HG03378 (cell line): ENCODE measurements around the gene GRIA3.
"Not testable (repeated sequence)": the region's sequence is repeated elsewhere in the genome, so short reads cannot be mapped to it uniquely, and the experiment has no call there.

Experiments
- ATAC-seq: cut with Tn5 transposase; IDR thresholded peaks from one replicate; pipeline ENCODE4 v1.9.1; 2021; ENCODE audit warnings: mild to moderate bottlenecking, moderate library complexity; ENCODE audit not compliant: unreplicated experiment

Gene GRIA3

DNA sequence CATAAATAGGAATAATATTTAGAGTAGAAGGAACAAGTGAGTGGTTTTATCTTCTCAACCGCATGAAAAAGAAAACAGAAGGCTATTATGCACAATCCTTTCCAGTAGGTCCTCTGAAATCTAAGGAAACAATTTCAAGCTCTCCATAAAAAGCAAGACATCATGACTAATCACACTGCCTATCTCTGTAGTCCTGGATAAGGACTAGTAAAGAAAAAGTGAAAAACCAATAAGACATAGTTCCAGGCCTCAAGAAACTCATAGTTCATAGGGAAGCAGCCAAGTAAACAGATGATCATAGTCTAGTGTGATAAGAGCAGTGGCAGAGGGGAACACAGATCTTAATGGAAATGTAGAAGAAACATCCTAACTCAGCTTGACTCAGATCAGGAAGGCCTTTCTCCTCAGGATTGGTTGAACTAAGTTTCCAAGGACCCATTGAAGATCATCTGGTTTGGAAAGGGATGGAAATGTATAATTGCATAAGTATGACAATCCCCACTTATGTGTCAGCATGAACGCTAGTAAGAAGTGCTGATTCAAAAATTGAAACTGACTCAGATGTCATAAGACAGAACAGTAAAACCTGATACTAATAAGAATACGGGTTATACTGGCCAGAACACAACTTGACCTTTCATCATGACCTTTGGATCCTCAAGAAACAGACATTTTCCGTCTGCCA is 155.3 kb downstream of the GRIA3 start:
- ATAC-seq = peak; percentile 58

DNA sequence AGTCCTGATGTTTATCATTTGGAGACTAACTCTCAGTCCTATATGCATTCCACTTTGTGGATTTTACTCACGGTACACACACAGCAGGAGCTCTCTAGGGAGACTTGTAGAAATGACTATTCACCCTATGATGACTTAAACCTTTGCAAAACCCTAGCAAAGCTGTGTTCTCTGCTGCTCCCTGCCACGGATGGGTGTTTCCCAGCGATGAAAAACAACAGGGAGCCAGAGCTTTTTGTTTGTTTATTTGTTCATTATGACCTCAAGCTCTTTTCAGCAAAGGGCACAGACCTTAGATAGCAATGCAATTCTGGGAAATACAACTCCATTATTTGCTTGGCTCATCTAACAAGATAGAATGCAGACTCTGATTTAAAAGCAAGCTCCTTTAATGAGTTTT is 156.6 kb downstream of the GRIA3 start:
- peak; percentile 55 for ATAC-seq

DNA sequence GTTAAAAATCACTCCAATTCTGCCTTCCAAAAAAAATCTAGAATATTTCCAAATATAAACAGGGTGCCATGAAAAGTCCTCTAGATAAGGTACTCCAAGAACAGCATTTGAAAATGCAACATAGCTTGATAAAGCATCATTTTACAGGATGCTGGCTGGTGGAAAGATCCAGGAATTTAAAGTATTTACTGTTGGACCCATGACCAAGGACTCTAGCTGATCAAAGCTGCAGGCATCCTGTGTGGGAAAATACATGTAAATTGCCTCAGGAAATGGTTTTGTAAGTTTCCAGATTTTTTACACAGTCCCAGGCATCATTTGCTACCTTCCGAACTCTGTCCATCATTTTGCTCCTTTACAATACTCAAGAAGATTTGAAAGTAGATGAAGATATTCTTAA is 164.4 kb downstream of the GRIA3 start:
- no peak for ATAC-seq

DNA sequence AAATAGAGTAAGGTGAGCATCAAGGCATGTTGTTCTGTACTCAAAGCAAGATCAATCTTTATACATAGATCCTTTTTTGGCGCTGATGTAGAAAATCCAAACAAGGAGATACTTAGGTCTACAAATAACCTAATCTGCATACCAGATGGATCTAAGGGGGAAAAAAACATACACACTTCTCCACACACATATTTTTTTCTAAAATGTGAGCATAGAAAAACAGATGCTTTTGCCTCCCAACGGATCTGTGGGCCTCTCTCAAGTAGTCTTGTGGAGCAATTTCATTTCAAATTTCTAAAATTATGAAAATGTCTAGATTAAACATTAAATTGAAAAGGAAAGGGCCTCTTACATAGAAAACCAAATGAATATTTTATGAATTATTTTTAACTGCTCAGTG is 166.1 kb downstream of the GRIA3 start:
- no peak for ATAC-seq

- peak; percentile 95 for ATAC-seq
These were observed 173.9 kb downstream of the GRIA3 start for GRCh38 chrX:123357941-123358340.

- no peak for ATAC-seq
These were observed 174.4 kb downstream of the GRIA3 start for GRCh38 chrX:123358457-123358856.

- no peak for ATAC-seq
These were observed 177.3 kb downstream of the GRIA3 start for GRCh38 chrX:123361371-123361770.

DNA sequence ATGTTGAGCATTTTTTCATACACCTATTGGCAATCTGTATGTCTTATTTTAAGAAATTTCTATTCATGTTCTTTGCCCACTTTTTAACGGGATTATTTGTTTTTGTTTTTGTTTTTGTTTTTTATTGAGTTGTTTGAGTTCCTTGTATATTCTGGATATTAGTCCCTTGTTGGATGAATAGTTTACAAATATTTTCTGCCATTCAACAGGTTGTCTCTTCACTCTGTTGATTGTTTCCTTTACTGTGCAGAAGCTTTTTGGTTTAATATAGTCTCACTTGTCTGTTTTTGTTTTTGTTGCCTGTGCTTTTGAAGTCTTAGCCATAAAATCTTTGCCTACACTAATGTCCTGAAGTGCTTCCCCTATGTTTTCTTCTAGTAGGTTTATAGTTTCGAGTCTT is 202.1 kb downstream of the GRIA3 start:
- not testable (repeated sequence) for ATAC-seq

DNA sequence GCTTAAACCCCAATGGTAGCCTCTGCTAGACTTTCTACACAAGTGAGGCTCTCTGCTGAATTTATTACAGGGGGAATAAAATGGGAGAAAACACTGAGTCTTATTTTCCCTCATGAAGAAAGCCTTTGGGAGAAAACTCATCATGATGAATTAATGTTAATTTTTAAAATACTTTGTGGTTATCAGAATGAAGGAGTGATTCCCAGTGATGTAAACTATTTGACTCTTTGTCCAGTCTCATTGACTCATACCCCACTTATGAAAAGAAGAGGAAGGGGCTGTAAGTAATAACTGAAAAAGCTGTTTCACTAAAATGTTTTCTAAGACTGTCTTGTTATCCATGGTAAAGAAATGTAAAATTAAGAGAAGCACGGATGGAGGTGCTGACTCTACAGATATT is 208.8 kb downstream of the GRIA3 start:
- ATAC-seq = no peak

GRCh38 chrX:123399709-123400108 is 215.6 kb downstream of the GRIA3 start:
- no peak for ATAC-seq

GRCh38 chrX:123405231-123405630 is 221.2 kb downstream of the GRIA3 start:
- no peak for ATAC-seq

DNA sequence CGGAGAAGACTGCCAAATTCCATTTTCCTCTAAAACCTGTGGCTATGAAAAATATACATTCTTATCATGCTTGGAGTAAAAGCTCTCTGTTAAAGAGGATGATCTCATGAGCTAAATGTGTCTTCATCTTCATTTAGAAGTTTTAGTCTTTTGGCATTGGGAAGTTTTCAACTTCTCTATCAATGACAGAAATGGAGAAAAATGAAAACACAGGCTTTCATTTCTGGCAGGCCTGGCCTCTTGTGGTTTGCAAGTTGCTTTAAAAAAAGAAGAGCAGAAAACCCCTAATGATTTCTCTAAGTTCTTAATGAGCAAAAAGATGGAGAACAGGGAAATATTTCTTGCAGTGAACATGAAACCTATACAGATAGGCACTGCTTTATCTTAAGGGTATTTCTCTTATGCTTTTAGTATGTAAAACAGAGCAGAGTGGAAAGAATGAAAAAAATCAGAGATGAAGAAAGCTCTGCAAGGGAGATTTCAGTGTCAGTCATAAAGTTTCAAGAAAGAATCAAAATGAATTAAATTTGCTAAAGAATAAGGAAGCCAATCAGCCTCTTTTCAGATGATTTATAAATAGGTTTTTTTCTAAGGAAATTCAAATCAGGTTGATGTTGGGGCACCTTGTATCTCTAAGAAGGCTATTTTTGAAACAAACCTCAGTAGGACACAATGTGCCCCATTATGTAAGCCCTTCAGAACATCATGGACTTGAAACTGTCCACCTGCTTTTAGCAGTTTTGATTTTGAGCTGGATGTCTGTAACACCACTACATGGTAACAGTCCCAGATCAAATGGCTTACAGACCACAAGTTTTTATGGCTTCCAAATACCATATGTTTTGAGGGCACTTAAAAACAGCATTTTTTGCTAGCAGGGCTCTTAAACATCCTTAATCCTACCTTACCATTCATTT is 225.0 kb downstream of the GRIA3 start:
- peak; percentile 44 for ATAC-seq

GRCh38 chrX:123422875-123423274 is 238.8 kb downstream of the GRIA3 start:
- peak; percentile 38 for ATAC-seq

DNA sequence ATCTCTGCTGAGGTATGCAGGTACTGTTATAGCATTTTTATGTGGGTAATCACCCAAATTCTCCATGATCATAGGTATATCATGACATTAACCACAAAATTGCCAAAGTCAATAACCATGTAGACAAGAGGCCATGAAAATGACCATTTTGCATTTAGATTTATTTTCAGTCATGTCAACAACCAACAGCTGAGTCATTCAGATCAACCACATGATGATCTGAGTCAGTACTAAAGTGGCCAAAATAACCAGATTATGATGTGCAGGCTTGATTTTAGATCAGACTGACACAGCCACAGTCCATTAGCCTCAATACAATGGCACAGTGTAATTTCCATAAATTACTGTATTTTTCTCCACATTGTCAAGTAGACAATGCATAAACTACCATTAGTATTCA is 240.5 kb downstream of the GRIA3 start:
- ATAC-seq = peak; percentile 95

DNA sequence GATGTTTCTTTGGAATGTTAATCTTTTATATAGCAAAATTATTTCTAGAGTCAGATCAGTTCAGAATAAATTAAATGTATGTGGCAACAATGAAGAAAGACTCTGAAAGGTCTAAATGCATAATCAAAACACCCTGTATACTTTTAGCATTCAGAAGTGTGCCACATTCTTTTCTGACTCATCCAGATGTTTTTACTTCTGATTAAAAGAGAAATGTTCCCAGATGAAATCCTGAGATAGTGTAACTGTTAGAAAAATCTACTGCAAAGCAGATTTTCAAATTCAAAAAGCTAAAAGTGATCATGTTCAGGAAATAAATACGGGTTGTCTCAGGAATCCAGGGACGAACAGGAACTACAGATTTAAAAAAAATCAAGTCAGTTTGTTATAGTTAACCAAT is 241.4 kb downstream of the GRIA3 start:
- no peak for ATAC-seq

- no peak for ATAC-seq
These were observed 241.8 kb downstream of the GRIA3 start for GRCh38 chrX:123425904-123426303.

- ATAC-seq = no peak
These were observed 248.5 kb downstream of the GRIA3 start for GRCh38 chrX:123432361-123433150.

- ATAC-seq = no peak
These were observed 252.5 kb downstream of the GRIA3 start for GRCh38 chrX:123436512-123437136.

DNA sequence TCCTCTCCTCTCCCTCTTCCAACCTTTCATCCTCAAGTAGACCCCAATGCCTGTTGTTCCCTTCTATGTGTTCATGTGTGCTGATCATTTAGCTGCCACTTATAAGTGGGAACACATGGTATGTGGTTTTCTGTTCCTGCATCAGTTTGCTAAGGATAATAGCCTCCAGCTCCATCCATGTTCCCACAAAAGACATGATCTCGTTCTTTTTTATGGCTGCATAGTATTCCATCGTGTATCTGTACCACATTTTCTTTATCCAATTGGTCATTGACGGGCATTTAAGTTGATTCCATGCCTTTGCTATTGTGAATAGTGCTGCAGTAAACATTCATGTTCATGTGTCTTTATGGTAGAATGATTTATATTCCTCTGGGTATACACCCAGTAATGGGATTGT is 255.8 kb downstream of the GRIA3 start:
- ATAC-seq = not testable (repeated sequence)

- ATAC-seq = no peak
These were observed 258.7 kb downstream of the GRIA3 start for GRCh38 chrX:123442764-123443163.

GRCh38 chrX:123447506-123447905 is 263.4 kb downstream of the GRIA3 start:
- no peak for ATAC-seq
